VCaP (cell line): ENCODE measurements around the gene NFIA.

Source experiments
- H3K27ac ChIP-seq: fragments of 450-650 bp; 2 replicates; pipeline ENCODE4 v1.5.1; 2017
- TF ChIP-seq, protein P1 (sequence below): fragments of 450-650 bp; conservative IDR thresholded peaks from 2 replicates; pipeline ENCODE4 v1.5.1; 2017; ENCODE audit warnings: mild to moderate bottlenecking, moderate library complexity

Gene NFIA

GRCh38 chr1:61171974-61172373 is 89.6 kb downstream of the NFIA start:
- TF ChIP-seq, protein P1, sequence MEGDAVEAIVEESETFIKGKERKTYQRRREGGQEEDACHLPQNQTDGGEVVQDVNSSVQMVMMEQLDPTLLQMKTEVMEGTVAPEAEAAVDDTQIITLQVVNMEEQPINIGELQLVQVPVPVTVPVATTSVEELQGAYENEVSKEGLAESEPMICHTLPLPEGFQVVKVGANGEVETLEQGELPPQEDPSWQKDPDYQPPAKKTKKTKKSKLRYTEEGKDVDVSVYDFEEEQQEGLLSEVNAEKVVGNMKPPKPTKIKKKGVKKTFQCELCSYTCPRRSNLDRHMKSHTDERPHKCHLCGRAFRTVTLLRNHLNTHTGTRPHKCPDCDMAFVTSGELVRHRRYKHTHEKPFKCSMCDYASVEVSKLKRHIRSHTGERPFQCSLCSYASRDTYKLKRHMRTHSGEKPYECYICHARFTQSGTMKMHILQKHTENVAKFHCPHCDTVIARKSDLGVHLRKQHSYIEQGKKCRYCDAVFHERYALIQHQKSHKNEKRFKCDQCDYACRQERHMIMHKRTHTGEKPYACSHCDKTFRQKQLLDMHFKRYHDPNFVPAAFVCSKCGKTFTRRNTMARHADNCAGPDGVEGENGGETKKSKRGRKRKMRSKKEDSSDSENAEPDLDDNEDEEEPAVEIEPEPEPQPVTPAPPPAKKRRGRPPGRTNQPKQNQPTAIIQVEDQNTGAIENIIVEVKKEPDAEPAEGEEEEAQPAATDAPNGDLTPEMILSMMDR: no peak

DNA sequence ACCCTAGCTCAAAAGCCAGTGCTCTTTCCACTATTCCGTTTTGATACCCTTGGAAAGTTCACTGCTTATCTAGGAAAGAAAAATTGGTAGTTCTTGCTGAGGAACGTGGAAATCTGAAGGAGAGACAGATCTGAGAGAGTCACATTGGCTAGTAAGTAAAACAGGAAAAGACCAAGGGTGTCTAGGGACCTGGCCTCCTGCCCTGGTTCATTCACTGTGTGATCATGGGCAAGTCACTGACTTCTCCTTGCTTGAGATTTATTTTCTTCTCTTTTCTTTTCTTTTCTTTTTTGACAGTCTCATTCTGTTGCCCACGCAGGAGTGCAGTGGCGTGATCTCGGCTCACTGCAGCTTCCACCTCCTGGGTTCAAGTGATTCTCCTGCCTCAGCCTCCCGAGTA is 90.8 kb downstream of the NFIA start:
- H3K27ac ChIP-seq: no peak overlapping the region
- TF ChIP-seq, protein P1: no peak

More at GRCh38 chr1:61171974-61172373, 89.6 kb downstream of the NFIA start:
- H3K27ac ChIP-seq: no peak overlapping the region

- TF ChIP-seq, protein P1: no peak
- H3K27ac ChIP-seq: no peak overlapping the region
These were observed 91.9 kb downstream of the NFIA start for GRCh38 chr1:61174060-61174795.

DNA sequence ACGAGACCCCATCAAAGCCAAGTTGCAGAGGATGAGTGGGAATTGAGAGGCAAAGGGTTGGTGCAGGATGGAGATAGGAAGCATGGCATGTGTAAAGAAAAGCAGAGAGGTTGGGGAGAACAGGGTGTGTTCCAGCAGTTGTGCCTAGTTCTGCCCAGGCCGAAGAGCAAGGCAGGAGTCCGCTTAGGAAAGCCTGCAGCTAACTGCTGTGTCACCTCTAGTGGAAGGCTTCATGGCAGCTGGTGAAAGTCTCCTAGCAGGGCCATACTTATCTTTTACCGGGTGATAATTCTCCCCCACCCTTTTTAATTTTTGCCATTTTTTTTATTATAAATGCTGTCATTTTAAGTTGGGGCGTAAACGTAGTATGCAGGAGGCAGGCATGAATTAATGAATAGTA is 93.6 kb downstream of the NFIA start:
- TF ChIP-seq, protein P1: no peak

DNA sequence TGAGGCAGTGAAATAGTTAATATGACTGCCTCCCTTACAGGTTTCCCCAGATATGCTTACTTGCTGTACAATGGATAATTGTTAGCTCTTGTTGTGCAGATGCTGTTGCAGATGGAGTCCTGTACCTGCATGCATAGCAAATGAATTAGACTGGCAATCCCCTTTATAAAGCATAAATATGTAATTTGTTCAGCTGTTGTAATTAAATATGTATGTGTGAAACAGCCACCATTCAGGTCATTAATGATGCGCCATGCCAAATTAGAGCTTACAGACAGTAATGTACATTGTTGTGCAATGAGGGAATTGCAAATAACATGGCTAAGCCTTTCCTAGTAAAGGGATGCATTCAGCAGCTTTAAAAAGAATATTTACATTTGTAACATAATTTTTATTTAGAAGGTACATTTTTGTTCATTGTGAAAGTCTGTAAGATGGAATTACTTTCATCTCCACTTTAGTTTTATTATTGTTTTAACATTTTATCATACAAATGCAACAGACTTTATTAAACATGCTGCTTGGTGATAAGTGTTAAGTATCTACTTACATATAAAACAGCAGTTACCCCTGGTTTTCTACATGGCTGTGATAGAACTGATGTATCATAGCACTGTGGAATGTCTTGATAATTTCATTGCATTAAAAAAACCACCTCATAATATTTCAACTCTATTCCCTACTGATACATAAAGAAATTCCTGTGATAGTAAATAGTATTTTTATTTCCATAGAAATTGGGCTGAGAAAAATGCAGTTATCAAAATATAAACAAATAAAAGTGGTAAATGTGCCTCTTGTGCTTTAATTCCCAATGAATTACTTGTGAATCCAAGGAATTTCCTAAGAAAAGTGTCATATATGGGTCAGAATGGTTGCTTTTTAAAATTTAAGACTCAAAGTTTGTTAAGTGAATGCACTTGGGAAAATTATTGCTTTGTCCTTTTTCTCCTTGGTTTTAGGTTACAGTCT is 99.0 kb downstream of the NFIA start:
- H3K27ac ChIP-seq: peak overlapping the region; percentile 99; the same call in 1 of the 2 replicates
- TF ChIP-seq, protein P1: no peak

More for the DNA sequence above, 93.6 kb downstream of the NFIA start:
- H3K27ac ChIP-seq: no peak overlapping the region

DNA sequence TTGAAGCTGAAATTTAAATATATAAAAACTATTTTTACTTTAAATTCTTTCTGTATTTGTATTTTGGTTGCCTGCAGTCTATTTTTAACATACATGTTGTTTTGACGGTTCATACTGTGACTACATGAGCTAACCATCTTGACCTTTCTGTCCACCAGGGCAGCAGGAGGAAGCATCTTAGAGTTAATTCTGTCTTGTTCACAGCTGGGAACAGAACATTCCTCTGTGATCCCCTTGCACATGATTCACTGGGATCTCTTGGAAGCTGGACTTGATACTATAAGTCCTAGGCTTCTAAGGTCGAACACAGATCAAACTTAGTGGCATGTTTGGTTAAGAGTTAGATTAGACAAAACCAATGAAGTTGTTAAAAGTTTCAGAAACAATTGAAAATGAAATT is 99.7 kb downstream of the NFIA start:
- TF ChIP-seq, protein P1: no peak
- H3K27ac ChIP-seq: peak overlapping the region; percentile 99

GRCh38 chr1:61182480-61182879 is 100.1 kb downstream of the NFIA start:
- TF ChIP-seq, protein P1: no peak
- peak overlapping the region; percentile 99 for H3K27ac ChIP-seq
